Measurements from ENCODE around the gene RTP3. TPM values are rescaled to one million over a fixed set of nuclear protein-coding genes. Genes with fewer than 3 reads are reported as not detected.

Gene RTP3
- total and polyA plus RNA-seq, 2 of the 4 experiments (the other 2 are of a cell fraction) = 0.18 to 0.26 TPM

DNA sequence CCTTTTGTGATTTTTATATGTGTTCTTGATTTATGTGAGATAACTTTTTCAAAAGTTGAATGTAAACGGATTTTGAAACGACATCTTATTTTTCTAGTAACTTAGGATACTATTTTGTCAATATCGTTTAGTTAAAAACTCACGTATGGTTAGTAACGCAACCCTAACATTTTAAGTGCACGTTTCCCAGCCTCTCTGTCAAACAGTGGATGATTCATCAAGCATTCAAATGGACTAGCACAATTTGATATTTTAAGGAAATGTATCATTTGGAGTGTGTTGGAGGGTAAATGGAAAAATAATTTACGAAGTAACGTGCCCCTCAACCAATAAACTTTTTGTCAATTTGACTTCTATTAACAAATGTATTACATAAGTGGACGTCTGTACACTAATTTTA, 23.3 kb downstream of the RTP3 start:
- Histone ChIP-seq H3K18ac (ENCODE audit: low read depth, low read length) (no peak overlapping the region), H4K91ac (ENCODE audit: insufficient read depth, low read depth, low read length) (no peak overlapping the region), H3K56ac (ENCODE audit: extremely low read depth, insufficient read depth, low read length) (no peak overlapping the region), H2BK120ac (ENCODE audit: low read depth, low read length) (no peak overlapping the region), H4K5ac (ENCODE audit: low read depth, low read length) (no peak overlapping the region), H2BK5ac (ENCODE audit: low read depth, low read length, poor library complexity, severe bottlenecking) (no peak overlapping the region), H3K4me2 (ENCODE audit: low read depth, low read length) (no peak overlapping the region), H3K14ac (replicated peaks; ENCODE audit: low read depth, low read length) (no peak overlapping the region), H2AFZ (replicated peaks; ENCODE audit: low read length, poor library complexity) (no peak overlapping the region), H2BK15ac (ENCODE audit: low read depth, low read length) (no peak overlapping the region), H2BK20ac (ENCODE audit: low read depth, low read length) (no peak overlapping the region), H4K20me1 (ENCODE audit: insufficient read depth, low read length) (no peaks in the 10 kb centered on the region), H4K8ac (ENCODE audit: low read depth in 2 of 2, low read length in 2 of 2) (no peak overlapping the region), H3K4me3 (ENCODE audit: insufficient read depth, low read depth, low read length) (no peak overlapping the region), H3K9ac (ENCODE audit: low read depth, low read length) (no peak overlapping the region), H3K27me3 (ENCODE audit: control insufficient read depth, insufficient read depth, low read length) (no peaks in the 10 kb centered on the region), H3K36me3 (ENCODE audit: control insufficient read depth, insufficient read depth, low read length) (peaks cover 3% of the 10 kb centered on the region; the same call in 1 of the 2 replicates), H3K79me1 (ENCODE audit: low read depth in 1 of 2, low read length in 2 of 2) (no peaks in the 10 kb centered on the region), H3K9me3 (ENCODE audit: control insufficient read depth, insufficient read depth, low read length) (no peaks in the 10 kb centered on the region), H3K4me1 (ENCODE audit: control insufficient read depth, insufficient read depth, low read length) (peaks cover 7% of the 10 kb centered on the region), H2AK9ac (replicated peaks; ENCODE audit: low read depth, low read length, poor library complexity) (no peak overlapping the region), H3K4ac (ENCODE audit: low read depth, low read length) (no peak overlapping the region), H3K9me1 (ENCODE audit: insufficient read depth, low read length) (peaks cover 12% of the 10 kb centered on the region), H3K27ac (ENCODE audit: insufficient read depth, low read length) (no peak overlapping the region), H2AK5ac (ENCODE audit: low read depth, low read length) (no peak overlapping the region), H3K23ac (ENCODE audit: low read depth, low read length) (no peak overlapping the region)
- CTCF ChIA-PET = no interaction called here
- dilution Hi-C loops (cut with HindIII; ENCODE audit: low sequenced_read_pairs, unreplicated experiment) = no loop called here
- intact Hi-C loops (cut with micrococcal nuclease) = no loop called here
- POLR2A ChIA-PET (ENCODE audit: unreplicated experiment) = no interaction called here
- DNase-seq = no peak
- in situ Hi-C loops (cut with MboI; ENCODE audit: low sequenced_read_pairs) = no loop called here
- ATAC-seq (ENCODE audit: low read depth) = no peak
- WGBS, 2 experiments (ENCODE audit: extremely low coverage in 2 of 2, insufficient read length in 1 of 2) = 100% methylated on average over 1 of the region's 9 CpGs; no CpG with 5 or more reads in 1 of the 2 experiments
- no TSS peak for BruUV-seq (replicated peaks)
- no peak for TF ChIP-seq CEBPB (IDR thresholded peaks at IDR 0.05; ENCODE audit: low read depth, low read length)
- no peak for TF ChIP-seq BHLHE40 (IDR thresholded peaks at IDR 0.05; ENCODE audit: low read depth, low read length)
- TF ChIP-seq FOS (IDR thresholded peaks at IDR 0.05; ENCODE audit: low read depth, low read length) = no peak
- no peak for TF ChIP-seq MAFK (IDR thresholded peaks at IDR 0.05; ENCODE audit: low read depth, low read length)
- no peak for TF ChIP-seq NFE2L2 (IDR thresholded peaks at IDR 0.05; ENCODE audit: low read depth, low read length)
- no peak for TF ChIP-seq RCOR1 (IDR thresholded peaks at IDR 0.05; ENCODE audit: insufficient replicate concordance, low read length)
- TF ChIP-seq MXI1 (IDR thresholded peaks at IDR 0.05; ENCODE audit: borderline replicate concordance, low read depth, low read length) = no peak
- TF ChIP-seq POLR2A (IDR thresholded peaks at IDR 0.05; ENCODE audit: low read depth, low read length) = no peak
- no peak for TF ChIP-seq ELK1 (IDR thresholded peaks at IDR 0.05; ENCODE audit: borderline replicate concordance, low read depth, low read length)
- TF ChIP-seq MAZ (IDR thresholded peaks at IDR 0.05; ENCODE audit: borderline replicate concordance, low read depth, low read length) = no peak
- TF ChIP-seq, protein P1, sequence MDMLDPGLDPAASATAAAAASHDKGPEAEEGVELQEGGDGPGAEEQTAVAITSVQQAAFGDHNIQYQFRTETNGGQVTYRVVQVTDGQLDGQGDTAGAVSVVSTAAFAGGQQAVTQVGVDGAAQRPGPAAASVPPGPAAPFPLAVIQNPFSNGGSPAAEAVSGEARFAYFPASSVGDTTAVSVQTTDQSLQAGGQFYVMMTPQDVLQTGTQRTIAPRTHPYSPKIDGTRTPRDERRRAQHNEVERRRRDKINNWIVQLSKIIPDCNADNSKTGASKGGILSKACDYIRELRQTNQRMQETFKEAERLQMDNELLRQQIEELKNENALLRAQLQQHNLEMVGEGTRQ (IDR thresholded peaks at IDR 0.05; ENCODE audit: low read depth, low read length) = no peak
- no peak for TF ChIP-seq RFX5 (IDR thresholded peaks at IDR 0.05; ENCODE audit: low read depth, low read length)
- TF ChIP-seq CTCF (conservative IDR thresholded peaks at IDR 0.05; ENCODE audit: low read depth, low read length) = no peak

Data from IMR-90 (cell line).